Naive thymus-derived CD4-positive, alpha-beta T cell (primary cell): ENCODE data around the gene PSKH1. TPM values are rescaled to one million over a fixed set of nuclear protein-coding genes. Genes with fewer than 3 reads are reported as not detected.
"Not testable (repeated sequence)": the region's sequence is repeated elsewhere in the genome, so short reads cannot be mapped to it uniquely, and the experiment has no call there.

Experiments used
- ATAC-seq: fragments of 150-1000 bp; cut with Tn5 transposase; 2 replicates; pipeline ENCODE4 v1.10.0; 2021; ENCODE audit warnings: mild to moderate bottlenecking, moderate library complexity
- CTCF ChIA-PET: fragments of 350-600 bp; sonication (Branson Sonifier 250); formaldehyde crosslinking; loops from one replicate; lab custom pipeline; 2021; ENCODE audit warnings: antibody characterized with exemption; lab: Charles Lee
- POLR2A ChIA-PET: fragments of 350-600 bp; sonication (Branson Sonifier 250); formaldehyde crosslinking; loops from one replicate; lab custom pipeline; 2021; ENCODE audit warnings: antibody characterized with exemption, inconsistent platforms; lab: Charles Lee
- DNase-seq, 9 donors: peaks; one replicate each; pipeline versions ENCODE4 v3.0.0 to v3.0.0-alpha.2; 2020 to 2022; ENCODE audit warnings: mixed read lengths in 1 of 9
- H3K27ac ChIP-seq: one replicate; pipeline ENCODE4 v1.7.0; 2013; ENCODE audit warnings: mild to moderate bottlenecking, low read depth, low read length, moderate library complexity
- H3K27me3 ChIP-seq, 2 donors: one replicate each; pipeline ENCODE4 v1.7.0; 2013; ENCODE audit warnings: low read length in 2 of 2, mild to moderate bottlenecking in 2 of 2, moderate library complexity in 2 of 2; ENCODE audit not compliant: control insufficient read depth in 2 of 2, insufficient read depth in 2 of 2
- H3K36me3 ChIP-seq, 3 experiments: 1 replicate in 2 of 3; 2 replicates in 1 of 3; pipeline ENCODE4 v1.7.0; 2013; ENCODE audit warnings: low read length in 3 of 3, mild to moderate bottlenecking in 3 of 3, moderate library complexity in 1 of 3; ENCODE audit not compliant: insufficient read depth in 3 of 3, control insufficient read depth in 2 of 3
- H3K4me1 ChIP-seq, 2 donors: one replicate each; pipeline ENCODE4 v1.7.0; 2013; ENCODE audit warnings: low read length in 2 of 2, mild to moderate bottlenecking in 2 of 2, moderate library complexity in 1 of 2; ENCODE audit not compliant: control insufficient read depth in 2 of 2, insufficient read depth in 2 of 2
- H3K4me3 ChIP-seq: 2 replicates; pipeline ENCODE4 v1.7.0; 2013; ENCODE audit warnings: mild to moderate bottlenecking, low read length
- H3K9me3 ChIP-seq, 3 experiments: 1 replicate in 2 of 3; 2 replicates in 1 of 3; pipeline ENCODE4 v1.7.0; 2013; ENCODE audit warnings: low read length in 3 of 3; ENCODE audit not compliant: control insufficient read depth in 2 of 3
- H3K27ac Mint-ChIP-seq, 9 donors: one replicate each; pipeline ENCODE4 v1.8.0; 2020 to 2022; ENCODE audit warnings: mixed read lengths in 9 of 9, mild to moderate bottlenecking in 8 of 9, moderate library complexity in 5 of 9, inconsistent platforms in 2 of 9
- H3K27me3 Mint-ChIP-seq, 5 donors: one replicate each; pipeline ENCODE4 v1.8.0; 2021 to 2022; ENCODE audit warnings: mixed read lengths in 5 of 5, mild to moderate bottlenecking in 1 of 5
- H3K36me3 Mint-ChIP-seq, 5 donors: one replicate each; pipeline ENCODE4 v1.8.0; 2020 to 2022; ENCODE audit warnings: mixed read lengths in 5 of 5, mild to moderate bottlenecking in 3 of 5, inconsistent platforms in 1 of 5
- H3K4me1 Mint-ChIP-seq, 7 donors: one replicate each; pipeline ENCODE4 v1.8.0; 2020 to 2022; ENCODE audit warnings: mixed read lengths in 7 of 7, mild to moderate bottlenecking in 3 of 7, inconsistent platforms in 1 of 7
- H3K4me3 Mint-ChIP-seq, 10 donors: one replicate each; pipeline ENCODE4 v1.8.0; 2020 to 2022; ENCODE audit warnings: mild to moderate bottlenecking in 10 of 10, mixed read lengths in 10 of 10, moderate library complexity in 6 of 10, inconsistent platforms in 2 of 10
- H3K9me3 Mint-ChIP-seq, 11 donors: one replicate each; pipeline ENCODE4 v1.8.0; 2020 to 2022; ENCODE audit warnings: mixed read lengths in 11 of 11, mild to moderate bottlenecking in 4 of 11, inconsistent platforms in 1 of 11, moderate library complexity in 1 of 11
- intact Hi-C, 2 donors: fragments of 100-400 bp; cut with micrococcal nuclease; formaldehyde crosslinking; loops; one replicate each; pipeline ENCODE4 v1.15.1; 2023
- polyA plus RNA-seq, 2 donors: library from polyadenylated mRNA; unstranded; fragments of 300-500 nt; fragmentation: Illumina TruSeq; gene quantifications; one replicate each; pipeline ENCODE4 v1.2.3, GENCODE V29; 2021
- total RNA-seq, 6 experiments: library from RNA in 5 of 6; stranded (reverse) in 5 of 6; gene quantifications; 1 replicate in 5 of 6; 2 replicates in 1 of 6; pipeline ENCODE4 v1.2.3 and lab custom pipeline; 2021 to 2026

The PSKH1 gene
- total and polyA plus RNA-seq, 7 experiments from 2014 or later: 18.0 to 34.0 (median 23.3) TPM

DNA sequence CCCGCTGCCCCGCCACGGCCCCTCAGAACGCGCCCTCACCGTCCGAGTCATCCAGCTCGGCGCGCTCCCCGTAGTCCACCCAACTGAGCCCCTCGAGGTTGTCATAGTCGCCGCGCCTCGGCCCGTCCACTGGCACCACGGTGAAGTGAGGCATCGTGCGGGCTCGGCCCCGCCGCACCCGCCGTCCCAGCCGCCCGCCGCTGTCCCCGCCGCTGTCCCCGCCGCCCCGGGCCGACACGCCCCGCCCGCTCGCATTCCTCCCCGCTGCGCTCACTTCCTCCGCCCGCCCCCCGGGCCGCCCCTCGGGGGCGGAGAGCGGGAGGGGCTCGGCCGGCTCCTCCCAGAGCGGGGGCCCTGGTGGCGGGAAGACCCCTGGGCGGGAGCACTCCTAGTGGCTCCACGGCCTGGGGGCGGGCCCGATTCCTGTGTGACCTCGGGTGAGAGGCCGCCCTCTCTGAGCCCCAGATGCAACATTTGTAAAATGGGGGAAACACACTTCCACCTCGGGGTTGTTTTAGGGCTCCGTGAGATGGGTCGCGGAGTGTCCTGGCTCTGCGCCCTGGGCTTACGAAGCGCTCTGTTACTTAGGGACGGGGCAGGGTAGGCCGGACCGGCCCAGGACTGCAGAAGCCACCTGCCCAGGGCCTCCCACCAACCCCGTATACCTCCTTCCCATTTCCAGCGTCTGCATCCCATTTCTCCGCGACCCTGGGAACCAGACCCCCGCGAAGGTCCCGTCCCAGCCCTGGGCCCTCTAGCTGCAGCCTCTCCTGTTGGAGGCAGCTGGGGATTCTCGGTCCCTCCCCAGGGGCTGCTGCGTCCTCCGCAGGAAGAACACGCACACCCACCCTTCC lies 75.6 kb downstream of the PSKH1 start, which contains the start of gene SLC12A4:
Gene SLC12A4, minus strand, starts transcription at position 238 of the 854 bp plus-strand sequence. Its CDS starts 84 bp downstream, at position 154.
- ChIA-PET POLR2A (interaction anchor here (0.5 to 3.5 kb wide), 11 partner anchors 12 to 154 kb away, joined by 3 to 17 read pairs (median 5); partner anchors contain the start of genes DPEP2 and PSMB10), CTCF (no interaction called here)
- H3K27ac ChIP-seq: peak within 1 kb of the TSS; percentile 81
- H3K4me3 ChIP-seq: peak within 1 kb of the TSS; percentile 88
- H3K36me3 ChIP-seq: no peaks in the 10 kb centered on the region
- Mint-ChIP-seq H3K27me3 (no peaks in the 10 kb centered on the region), H3K36me3 (no peaks in the 10 kb centered on the region), H3K4me1 (peaks cover 20 to 42% (median 29%) of the 10 kb centered on the region in 7 donors), H3K9me3 (peaks cover 0 to 2% (median 0%) of the 10 kb centered on the region in 11 donors), H3K4me3 (peak within 1 kb of the TSS; percentile 86 to 100 (median 97)), H3K27ac (peak within 1 kb of the TSS; percentile 89 to 95 (median 93))
- no peaks in the 10 kb centered on the region for H3K27me3 ChIP-seq
- no peaks in the 10 kb centered on the region for H3K9me3 ChIP-seq
- DNase-seq (peak; percentile 74 to 96 (median 81)), ATAC-seq (peak; percentile 97)
- H3K4me1 ChIP-seq: peaks cover 10 to 14% of the 10 kb centered on the region in 2 donors
- intact Hi-C loops: loop anchor here (1.0 to 2.0 kb wide), 6 partner anchors 14 to 75 kb away; partner anchors contain the start of genes DDX28 (in 1 of the 2), DUS2 (in 1 of the 2) and PSKH1 (in 1 of the 2)

DNA sequence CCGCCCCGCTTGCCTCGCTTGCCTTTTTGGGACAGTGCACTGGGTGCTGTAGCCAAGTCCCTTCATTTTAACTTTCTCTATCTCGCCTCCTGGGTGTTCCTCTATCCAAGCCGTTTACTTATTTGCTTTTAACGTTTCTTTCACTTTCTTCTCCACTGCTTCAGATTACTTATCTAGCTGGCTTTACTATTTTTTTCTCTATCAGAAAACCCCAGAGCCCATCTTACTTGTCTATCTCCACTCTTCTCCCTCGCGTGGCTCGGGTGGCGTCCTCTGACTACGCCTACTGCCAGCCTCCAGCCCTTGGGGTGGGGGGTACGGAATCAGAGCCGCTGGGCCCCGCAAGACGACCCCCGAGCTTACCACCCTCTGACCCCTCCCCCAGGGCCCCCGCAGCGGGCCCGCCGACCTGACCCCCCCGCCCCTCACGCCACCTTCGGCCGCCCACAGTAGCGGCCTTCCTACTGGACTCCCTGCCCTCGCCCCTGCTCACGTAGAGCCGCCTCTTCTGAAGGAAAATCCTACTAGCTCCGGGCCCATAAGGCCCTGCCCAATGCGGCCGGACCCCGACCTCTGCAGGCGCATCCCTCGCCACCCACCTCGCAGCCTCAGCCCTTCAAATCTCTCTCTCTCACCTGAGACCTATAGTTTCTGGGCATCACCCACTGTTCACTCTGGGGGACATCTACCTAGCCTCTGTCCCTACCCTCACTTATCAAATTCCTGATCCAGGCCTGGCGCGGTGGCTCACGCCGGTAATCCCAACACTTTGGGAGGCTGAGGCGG lies 76.4 kb downstream of the PSKH1 start:
- peak in 5 of 9 donors; percentile 15 to 44 (median 43) for DNase-seq
- intact Hi-C loops: loop anchor here (2.0 kb wide), 3 partner anchors 13 to 53 kb away; partner anchors contain the start of genes DDX28 (in 1 of the 2) and DUS2 (in 1 of the 2)

DNA sequence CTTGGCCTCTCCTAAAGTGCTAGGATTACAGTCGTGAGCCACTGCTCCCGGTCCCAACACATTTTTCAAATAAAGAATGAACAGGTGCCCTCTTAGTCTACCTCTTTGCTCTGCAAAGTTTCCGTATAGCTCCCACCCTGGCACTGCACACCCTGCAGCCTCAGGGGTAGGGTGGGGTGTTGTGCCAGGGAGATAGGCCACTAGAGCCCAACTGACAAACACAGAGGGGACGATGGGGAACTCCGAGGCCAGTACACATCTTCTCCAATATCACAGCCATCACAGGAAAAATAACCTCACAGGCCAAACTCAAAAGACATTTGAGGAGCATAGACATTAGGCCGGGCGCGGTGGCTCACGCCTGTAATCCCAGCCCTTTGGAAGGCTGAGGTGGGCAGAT lies 78.1 kb downstream of the PSKH1 start:
- peak overlapping the region in 5 of 9 donors; percentile 61 to 88 (median 75) for H3K27ac Mint-ChIP-seq

More for the DNA sequence above, 76.4 kb downstream of the PSKH1 start:
- Mint-ChIP-seq H3K27me3 (peaks cover 0 to 1% (median 0%) of the 10 kb centered on the region in 5 donors), H3K36me3 (no peaks in the 10 kb centered on the region), H3K4me3 (peak overlapping the region; percentile 86 to 100 (median 96)), H3K4me1 (peaks cover 20 to 39% (median 29%) of the 10 kb centered on the region in 7 donors), H3K27ac (peak overlapping the region; percentile 77 to 93 (median 91)), H3K9me3 (peaks cover 0 to 2% (median 0%) of the 10 kb centered on the region in 11 donors)
- peaks cover 10 to 14% of the 10 kb centered on the region in 2 donors for H3K4me1 ChIP-seq
- peak overlapping the region; percentile 88 for H3K4me3 ChIP-seq
- no peaks in the 10 kb centered on the region for H3K27me3 ChIP-seq
- no peaks in the 10 kb centered on the region for H3K36me3 ChIP-seq
- H3K27ac ChIP-seq: peak overlapping the region; percentile 81
- peak; percentile 21 for ATAC-seq
- ChIA-PET CTCF (interaction anchor here (0.9 kb wide), 1 partner anchor 33 kb away, joined by 3 read pairs; the partner anchor contains the start of gene PSMB10), POLR2A (interaction anchor here (0.6 to 3.5 kb wide), 9 partner anchors 12 to 133 kb away, joined by 4 to 17 read pairs (median 5); partner anchors contain the start of genes DPEP2 and PSMB10)
- H3K9me3 ChIP-seq: no peaks in the 10 kb centered on the region

DNA sequence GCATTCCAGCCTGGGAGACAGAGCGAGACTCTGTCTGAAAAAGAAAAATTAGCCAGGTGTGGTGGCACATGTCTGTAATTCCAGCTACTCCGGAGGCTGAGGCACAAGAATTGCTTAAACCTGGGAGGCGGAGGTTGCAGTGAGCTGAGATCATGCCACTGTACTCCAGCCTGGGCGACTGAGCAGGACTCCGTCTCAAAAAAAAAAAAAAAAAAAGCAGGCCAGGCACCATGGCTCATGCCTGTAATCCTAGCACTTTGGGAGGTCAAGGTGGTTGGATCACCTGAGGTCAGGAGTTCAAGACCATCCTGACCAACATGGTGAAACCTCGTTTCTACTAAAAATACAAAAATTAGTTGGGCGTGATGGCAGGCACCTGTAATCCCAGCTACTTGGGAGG lies 79.2 kb downstream of the PSKH1 start:
- H3K4me1 ChIP-seq, H3K9me3 ChIP-seq, H3K36me3 Mint-ChIP-seq, CTCF ChIA-PET, DNase-seq, H3K27ac Mint-ChIP-seq, ATAC-seq, intact Hi-C loops, H3K27ac ChIP-seq, H3K27me3 Mint-ChIP-seq, H3K4me3 Mint-ChIP-seq, H3K36me3 ChIP-seq, H3K4me3 ChIP-seq, H3K27me3 ChIP-seq, H3K9me3 Mint-ChIP-seq: not testable (repeated sequence)
- POLR2A ChIA-PET: interaction anchor here (0.8 to 2.4 kb wide), 3 partner anchors 8 to 457 kb away, joined by 3 to 6 read pairs (median 3); partner anchors contain the start of gene PSMB10
- H3K4me1 Mint-ChIP-seq: peaks cover 10 to 19% (median 13%) of the 10 kb centered on the region in 7 donors

More for the DNA sequence above, 78.1 kb downstream of the PSKH1 start:
- H3K4me3 ChIP-seq: no peak overlapping the region
- no peak overlapping the region for H3K27ac ChIP-seq
- Mint-ChIP-seq H3K4me1 (peaks cover 16 to 25% (median 23%) of the 10 kb centered on the region in 7 donors), H3K36me3 (no peaks in the 10 kb centered on the region), H3K9me3 (peaks cover 0 to 2% (median 0%) of the 10 kb centered on the region in 11 donors), H3K4me3 (peak overlapping the region in 5 of 10 donors; percentile 34 to 78 (median 41)), H3K27me3 (peaks cover 0 to 4% (median 0%) of the 10 kb centered on the region in 5 donors)
- CTCF ChIA-PET: no interaction called here
- POLR2A ChIA-PET: interaction anchor here (3.5 kb wide), 1 partner anchor 12 kb away, joined by 17 read pairs; no protein-coding TSS in a partner anchor
- H3K27me3 ChIP-seq: no peaks in the 10 kb centered on the region
- ATAC-seq (no peak), DNase-seq (no peak)
- no peaks in the 10 kb centered on the region for H3K9me3 ChIP-seq
- intact Hi-C loops: no loop called here
- H3K36me3 ChIP-seq: no peaks in the 10 kb centered on the region
- H3K4me1 ChIP-seq: peaks cover 10 to 14% of the 10 kb centered on the region in 2 donors

DNA sequence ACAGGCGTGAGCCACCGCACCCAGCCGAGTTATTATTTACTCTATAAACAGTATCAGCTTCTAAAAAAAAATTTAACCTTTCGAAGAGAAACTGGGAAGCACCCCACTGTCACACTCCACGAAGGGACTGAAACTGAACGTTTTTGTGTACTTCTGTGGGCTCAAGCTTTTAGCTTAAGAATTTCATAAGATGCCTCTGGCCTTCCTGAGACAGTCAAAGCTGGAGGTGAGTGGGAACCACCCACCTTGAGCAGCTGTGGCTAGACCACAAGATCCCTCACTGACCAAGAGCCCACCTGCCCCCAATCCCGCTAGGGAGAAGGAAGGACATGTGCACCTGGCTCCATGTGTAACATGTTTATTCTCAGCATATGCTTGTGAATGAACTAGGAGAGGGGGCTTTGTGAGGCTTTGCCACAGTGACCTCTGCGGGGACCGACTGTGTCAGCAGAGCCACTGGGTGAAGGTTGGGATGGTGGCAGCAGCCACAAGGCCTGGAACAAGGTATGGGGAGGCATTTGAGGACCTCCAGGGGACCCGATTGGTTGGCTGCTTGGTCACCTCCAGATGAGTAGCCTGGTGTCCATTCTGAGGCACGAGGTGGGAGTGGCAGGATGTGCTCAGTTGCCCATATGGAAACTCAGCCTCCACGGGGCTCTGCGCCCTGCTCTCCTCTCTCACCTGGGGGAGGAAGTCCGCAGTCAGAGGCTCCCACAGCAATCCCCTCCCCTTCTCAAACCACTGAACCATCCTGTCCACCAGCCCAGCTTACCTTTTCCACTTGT lies 82.5 kb downstream of the PSKH1 start:
- H3K4me3 ChIP-seq: no peak overlapping the region
- no peaks in the 10 kb centered on the region for H3K36me3 Mint-ChIP-seq
- no peaks in the 10 kb centered on the region for H3K9me3 ChIP-seq
- intact Hi-C loops: no loop called here
- no peaks in the 10 kb centered on the region for H3K36me3 ChIP-seq
- no peak overlapping the region for H3K4me3 Mint-ChIP-seq
- DNase-seq (peak in 1 of 9 donors; percentile 6), ATAC-seq (no peak)
- H3K27me3 Mint-ChIP-seq: peaks cover 0 to 10% (median 0%) of the 10 kb centered on the region in 5 donors
- H3K27ac ChIP-seq: no peak overlapping the region
- CTCF ChIA-PET: interaction anchor here (0.6 kb wide), 1 partner anchor 24 kb away, joined by 3 read pairs; the partner anchor contains the start of gene DPEP2
- POLR2A ChIA-PET: interaction anchor here (1.0 kb wide), 1 partner anchor 8 kb away, joined by 3 read pairs; no protein-coding TSS in a partner anchor
- no peaks in the 10 kb centered on the region for H3K4me1 ChIP-seq
- H3K27ac Mint-ChIP-seq: peak overlapping the region in 3 of 9 donors; percentile 16 to 71 (median 40)
- no peaks in the 10 kb centered on the region for H3K27me3 ChIP-seq
- no peaks in the 10 kb centered on the region for H3K9me3 Mint-ChIP-seq
- H3K4me1 Mint-ChIP-seq: peaks cover 0 to 5% (median 0%) of the 10 kb centered on the region in 7 donors
